Sigmoid colon (tissue), 7 donors: ENCODE data around the gene TERB1. TPM values are rescaled to one million over a fixed set of nuclear protein-coding genes. Genes with fewer than 3 reads are reported as not detected.

Source experiments
- DNase-seq: peaks from one replicate; pipeline ENCODE4 v3.0.0-alpha.2; 2019
- H3K27ac ChIP-seq, 4 donors: fragments of 200-600 bp; sonication (generic); one replicate each; pipeline ENCODE4 v1.5.1; 2016 to 2019; ENCODE audit warnings: mild to moderate bottlenecking in 1 of 4
- H3K27me3 ChIP-seq, 3 donors: fragments of 200-600 bp; sonication (generic); one replicate each; pipeline ENCODE4 v1.5.1; 2019; ENCODE audit warnings: mild to moderate bottlenecking in 1 of 3
- H3K36me3 ChIP-seq, 4 donors: fragments of 200-600 bp; sonication (generic); one replicate each; pipeline ENCODE4 v1.5.1; 2016 to 2019
- H3K4me1 ChIP-seq, 4 donors: fragments of 200-600 bp; sonication (generic); one replicate each; pipeline ENCODE4 v1.5.1; 2017 to 2019
- H3K4me3 ChIP-seq, 4 donors: fragments of 200-600 bp; sonication (generic); one replicate each; pipeline ENCODE4 v1.5.1; 2017 to 2019; ENCODE audit warnings: mild to moderate bottlenecking in 2 of 4, moderate library complexity in 1 of 4
- H3K9me3 ChIP-seq, 4 donors: fragments of 200-600 bp in 3 of 4; sonication (generic) in 3 of 4; one replicate each; pipeline versions ENCODE4 v1.5.1 to v1.6.1; 2013 to 2019
- CTCF ChIP-seq, 4 experiments: fragments of 450-650 bp in 3 of 4; fragments of 200-600 bp in 1 of 4; IDR thresholded peaks; one replicate each; pipeline ENCODE4 v1.5.1; 2016 to 2019; ENCODE audit warnings: antibody characterized with exemption in 4 of 4, mild to moderate bottlenecking in 3 of 4, moderate library complexity in 2 of 4
- EP300 ChIP-seq, 4 donors: sonication (generic); formaldehyde crosslinking; IDR thresholded peaks; one replicate each; pipeline ENCODE4 v1.6.1; 2017; ENCODE audit warnings: antibody characterized with exemption in 4 of 4
- POLR2A ChIP-seq, 2 donors: fragments of 450-650 bp; IDR thresholded peaks; one replicate each; pipeline ENCODE4 v1.6.1; 2016; ENCODE audit warnings: antibody characterized with exemption in 2 of 2, mild to moderate bottlenecking in 2 of 2, moderate library complexity in 2 of 2
- POLR2AphosphoS5 ChIP-seq, 4 donors: sonication (generic); formaldehyde crosslinking; IDR thresholded peaks; one replicate each; pipeline ENCODE4 v1.6.1; 2017; ENCODE audit warnings: antibody characterized with exemption in 4 of 4
- WGBS, 2 donors: extraction: QIAGEN DNeasy Blood & Tissue Kit; methylation state at CpG; one replicate each; pipeline ENCODE4 v1.1.7; 2013; 5-methylcytosine and 5-hydroxymethylcytosine counted together
- intact Hi-C: fragments of 100-400 bp; cut with DNase I; formaldehyde crosslinking; loops from one replicate; pipeline ENCODE4 v1.15.1; 2023
- polyA plus RNA-seq, 3 donors: library from polyadenylated mRNA; stranded (reverse); fragments of 200-250 nt; gene quantifications; one replicate each; pipeline ENCODE4 v1.2.3, GENCODE V29; 2013
- total RNA-seq, 4 donors: library from RNA; depleted of rRNA; stranded (reverse); fragments of >200 nt; gene quantifications; one replicate each; pipeline ENCODE4 v1.1.0, GENCODE V29; 2016
- donor health status: healthy with polysubstance abuse.
- donor health status: Bipolar disorder and iron deficiency.
- donor health status: healthy.

TERB1 gene
- total and polyA plus RNA-seq, 7 donors, result under 0.01 to 0.03 TPM; not detected in 5

- Histone ChIP-seq H3K27ac (peak overlapping the region; percentile 87 to 96 (median 90)), H3K36me3 (peaks cover 0 to 31% (median 0%) of the 10 kb centered on the region in 4 donors), H3K4me1 (peaks cover 0 to 52% (median 48%) of the 10 kb centered on the region in 4 donors), H3K4me3 (peak overlapping the region; percentile 78 to 96 (median 94)), H3K27me3 (no peaks in the 10 kb centered on the region), H3K9me3 (no peaks in the 10 kb centered on the region)
- 0 to 1% methylated on average over 22 of the region's 22 CpGs for WGBS, 2 donors
- intact Hi-C loops, result loop anchor here (5.0 to 10.0 kb wide), 4 partner anchors 89 to 346 kb away; partner anchors contain the start of genes CKLF and TK2
- DNase-seq, result no peak
- TF ChIP-seq EP300 (IDR thresholded peaks at IDR 0.05), result no peak
- no peak for TF ChIP-seq POLR2A (IDR thresholded peaks at IDR 0.05)
- TF ChIP-seq CTCF (IDR thresholded peaks at IDR 0.05), result no peak
- TF ChIP-seq POLR2AphosphoS5 (IDR thresholded peaks at IDR 0.05), result no peak
Observed at GRCh38 chr16:66751053-66751302, 50.4 kb downstream of the TERB1 start.

GRCh38 chr16:66750279-66751052 lies 50.9 kb downstream of the TERB1 start:
- Histone ChIP-seq H3K27me3 (no peaks in the 10 kb centered on the region), H3K9me3 (no peaks in the 10 kb centered on the region), H3K36me3 (peaks cover 0 to 37% (median 1%) of the 10 kb centered on the region in 4 donors), H3K4me3 (peak overlapping the region; percentile 78 to 96 (median 94)), H3K4me1 (peaks cover 0 to 53% (median 50%) of the 10 kb centered on the region in 4 donors), H3K27ac (peak overlapping the region; percentile 87 to 96 (median 90))
- intact Hi-C loops, result loop anchor here (5.0 to 10.0 kb wide), 4 partner anchors 88 to 346 kb away; partner anchors contain the start of genes CKLF and TK2
- 12 to 21% methylated on average over 12 of the region's 12 CpGs for WGBS, 2 donors
- no peak for TF ChIP-seq EP300 (IDR thresholded peaks at IDR 0.05)
- TF ChIP-seq POLR2A (IDR thresholded peaks at IDR 0.05), result no peak
- TF ChIP-seq CTCF (IDR thresholded peaks at IDR 0.05), result no peak
- TF ChIP-seq POLR2AphosphoS5 (IDR thresholded peaks at IDR 0.05), result no peak
- DNase-seq, result no peak

- Histone ChIP-seq H3K4me1 (peaks cover 0 to 67% (median 62%) of the 10 kb centered on the region in 4 donors), H3K4me3 (no peak overlapping the region), H3K36me3 (peaks cover 0 to 69% (median 20%) of the 10 kb centered on the region in 4 donors), H3K27me3 (no peaks in the 10 kb centered on the region), H3K27ac (peak overlapping the region in 3 of 4 donors; percentile 39 to 70 (median 44)), H3K9me3 (no peaks in the 10 kb centered on the region)
- TF ChIP-seq CTCF (IDR thresholded peaks at IDR 0.05), result no peak
- no peak for TF ChIP-seq EP300 (IDR thresholded peaks at IDR 0.05)
- no peak for TF ChIP-seq POLR2AphosphoS5 (IDR thresholded peaks at IDR 0.05)
- TF ChIP-seq POLR2A (IDR thresholded peaks at IDR 0.05), result no peak
- no peak for DNase-seq
- WGBS, 2 donors, result 23 to 52% methylated on average over 1 of the region's 1 CpG
- intact Hi-C loops, result no loop called here
Observed at GRCh38 chr16:66746682-66747081, 54.7 kb downstream of the TERB1 start.

- Histone ChIP-seq H3K4me1 (peaks cover 0 to 73% (median 68%) of the 10 kb centered on the region in 4 donors), H3K36me3 (peaks cover 0 to 69% (median 20%) of the 10 kb centered on the region in 4 donors), H3K27me3 (no peaks in the 10 kb centered on the region), H3K4me3 (no peak overlapping the region), H3K27ac (peak overlapping the region in 2 of 4 donors; percentile 44 to 70), H3K9me3 (no peaks in the 10 kb centered on the region)
- intact Hi-C loops, result no loop called here
- no peak for TF ChIP-seq POLR2A (IDR thresholded peaks at IDR 0.05)
- no peak for TF ChIP-seq POLR2AphosphoS5 (IDR thresholded peaks at IDR 0.05)
- TF ChIP-seq EP300 (IDR thresholded peaks at IDR 0.05), result no peak
- TF ChIP-seq CTCF (IDR thresholded peaks at IDR 0.05), result no peak
- WGBS, 2 donors, result 79 to 86% methylated on average over 3 of the region's 3 CpGs
- no peak for DNase-seq
Observed at GRCh38 chr16:66746048-66746447, 55.3 kb downstream of the TERB1 start.
